ENCODE data around the gene GMFB.

Gene GMFB

GRCh38 chr14:54488646-54489317 lies at the start of gene GMFB:
Gene GMFB, minus strand, starts transcription at chr14:54488980. Its CDS starts 53 bp downstream, at chr14:54488927.
- no peak for FAIRE-seq

- FAIRE-seq, result no peak
Observed at GRCh38 chr14:54538055-54538454, 49.3 kb upstream of the GMFB start.

GRCh38 chr14:54537651-54538050 lies 48.9 kb upstream of the GMFB start:
- no peak for FAIRE-seq

- no peak for FAIRE-seq
Observed at GRCh38 chr14:54535646-54536045, 46.9 kb upstream of the GMFB start.

- FAIRE-seq, result no peak
Observed at GRCh38 chr14:54535126-54535525, 46.3 kb upstream of the GMFB start.

- no peak for FAIRE-seq
Observed at GRCh38 chr14:54533100-54533499, 44.3 kb upstream of the GMFB start.

GRCh38 chr14:54532111-54533012 lies 43.6 kb upstream of the GMFB start:
- FAIRE-seq, result no peak

GRCh38 chr14:54529811-54530210 lies 41.0 kb upstream of the GMFB start:
- no peak for FAIRE-seq

- no peak for FAIRE-seq
Observed at GRCh38 chr14:54528973-54529372, 40.2 kb upstream of the GMFB start.

GRCh38 chr14:54524410-54524809 lies 35.6 kb upstream of the GMFB start:
- no peak for FAIRE-seq

GRCh38 chr14:54516709-54517108 lies 27.9 kb upstream of the GMFB start:
- FAIRE-seq, result no peak

- FAIRE-seq, result peak; percentile 10
Observed at GRCh38 chr14:54515670-54516069, 26.9 kb upstream of the GMFB start.

GRCh38 chr14:54512393-54512792 lies 23.6 kb upstream of the GMFB start:
- no peak for FAIRE-seq

- no peak for FAIRE-seq
Observed at GRCh38 chr14:54509546-54510501, 21.0 kb upstream of the GMFB start, which contains the start of gene CGRRF1. Gene CGRRF1, plus strand, starts transcription at chr14:54509906. Its CDS starts 54 bp downstream, at chr14:54509960.

GRCh38 chr14:54503486-54503885 lies 14.7 kb upstream of the GMFB start:
- FAIRE-seq, result no peak

GRCh38 chr14:54502602-54503001 lies 13.8 kb upstream of the GMFB start:
- no peak for FAIRE-seq

- FAIRE-seq, result no peak
Observed at GRCh38 chr14:54501480-54501879, 12.7 kb upstream of the GMFB start.

- FAIRE-seq, result no peak
Observed at GRCh38 chr14:54500744-54501143, 12.0 kb upstream of the GMFB start.

GRCh38 chr14:54498579-54498978 lies 9.8 kb upstream of the GMFB start:
- FAIRE-seq, result no peak

GRCh38 chr14:54498095-54498531 lies 9.3 kb upstream of the GMFB start:
- FAIRE-seq, result no peak

GRCh38 chr14:54497224-54497623 lies 8.4 kb upstream of the GMFB start:
- no peak for FAIRE-seq

- FAIRE-seq, result no peak
Observed at GRCh38 chr14:54493293-54493692, 4.5 kb upstream of the GMFB start.
